ENCODE data around the gene RAB1A.
"Not testable (repeated sequence)": the region's sequence is repeated elsewhere in the genome, so short reads cannot be mapped to it uniquely, and the experiment has no call there.

Gene RAB1A

GRCh38 chr2:65134158-65134557 is 4.3 kb upstream of the RAB1A start:
- no peak for DNase-seq

GRCh38 chr2:65133626-65134025 is 3.7 kb upstream of the RAB1A start:
- no peak for DNase-seq

GRCh38 chr2:65132930-65133329 is 3.0 kb upstream of the RAB1A start:
- DNase-seq: not testable (repeated sequence)

GRCh38 chr2:65130664-65131175 is 814 bp upstream of the RAB1A start:
- no peak for DNase-seq

GRCh38 chr2:65129286-65129825 is 550 bp downstream of the RAB1A start:
- no peak for DNase-seq

- DNase-seq: no peak
Observed at GRCh38 chr2:65128297-65129190, 1.4 kb downstream of the RAB1A start.

GRCh38 chr2:65125457-65125856 is 4.4 kb downstream of the RAB1A start:
- not testable (repeated sequence) for DNase-seq

- DNase-seq: no peak
Observed at GRCh38 chr2:65122313-65122712, 7.6 kb downstream of the RAB1A start.

- no peak for DNase-seq
Observed at GRCh38 chr2:65120990-65121693, 8.8 kb downstream of the RAB1A start.

- no peak for DNase-seq
Observed at GRCh38 chr2:65116645-65117044, 13.3 kb downstream of the RAB1A start.

- no peak for DNase-seq
Observed at GRCh38 chr2:65114921-65115320, 15.0 kb downstream of the RAB1A start.

- DNase-seq: no peak
Observed at GRCh38 chr2:65113816-65114215, 16.1 kb downstream of the RAB1A start.

GRCh38 chr2:65113229-65113628 is 16.7 kb downstream of the RAB1A start:
- no peak for DNase-seq

- no peak for DNase-seq
Observed at GRCh38 chr2:65112633-65113032, 17.3 kb downstream of the RAB1A start.

- DNase-seq: no peak
Observed at GRCh38 chr2:65108780-65109179, 21.1 kb downstream of the RAB1A start.

GRCh38 chr2:65107530-65107929 is 22.4 kb downstream of the RAB1A start:
- no peak for DNase-seq

- DNase-seq: no peak
Observed at GRCh38 chr2:65103013-65103715, 26.7 kb downstream of the RAB1A start.

GRCh38 chr2:65101071-65101470 is 28.8 kb downstream of the RAB1A start:
- no peak for DNase-seq

- no peak for DNase-seq
Observed at GRCh38 chr2:65098741-65099140, 31.2 kb downstream of the RAB1A start.

GRCh38 chr2:65097844-65098243 is 32.1 kb downstream of the RAB1A start:
- no peak for DNase-seq

GRCh38 chr2:65096948-65097347 is 33.0 kb downstream of the RAB1A start:
- DNase-seq: no peak

- DNase-seq: no peak
Observed at GRCh38 chr2:65093211-65093610, 36.7 kb downstream of the RAB1A start.

- no peak for DNase-seq
Observed at GRCh38 chr2:65092791-65093190, 37.1 kb downstream of the RAB1A start.

All from T1000 (cell line).